SU-DHL-6 (cell line): ENCODE measurements around the gene BLMH.

ENCODE experiments used
- H2AFZ ChIP-seq: fragments of 200-600 bp; sonication (generic); 2 replicates; pipeline ENCODE4 v1.6.1; 2014; ENCODE audit warnings: low read depth, mild to moderate bottlenecking, moderate library complexity, mixed read lengths, antibody characterized with exemption, low read length; ENCODE audit not compliant: severe bottlenecking
- H3F3A ChIP-seq: fragments of 200-600 bp; shearing (Covaris generic); 2 replicates; pipeline ENCODE4 v1.6.0; 2016; ENCODE audit warnings: antibody characterized with exemption, mild to moderate bottlenecking; ENCODE audit not compliant: insufficient read depth
- H3K27ac ChIP-seq: fragments of 200-600 bp; sonication (generic); 2 replicates; pipeline ENCODE4 v1.5.1; 2016; ENCODE audit warnings: low read depth, mild to moderate bottlenecking, low read length, moderate library complexity, mixed read lengths
- H3K27me3 ChIP-seq: fragments of 200-600 bp; sonication (generic), shearing (Covaris generic); 2 replicates; pipeline ENCODE4 v1.6.0; 2014; ENCODE audit warnings: mild to moderate bottlenecking, low read length
- H3K36me3 ChIP-seq: fragments of 200-600 bp; sonication (generic); 2 replicates; pipeline ENCODE4 v1.6.1; 2014; ENCODE audit warnings: mild to moderate bottlenecking, low read length, mixed read lengths
- H3K4me2 ChIP-seq: fragments of 300-600, 200-600 bp; shearing (Covaris generic), sonication (generic); 2 replicates; pipeline ENCODE4 v1.6.0; 2014; ENCODE audit warnings: low read length, low read depth, mild to moderate bottlenecking; ENCODE audit not compliant: poor library complexity, severe bottlenecking
- H3K4me3 ChIP-seq: fragments of 200-600 bp; sonication (generic); 2 replicates; pipeline ENCODE4 v1.5.1; 2014; ENCODE audit warnings: antibody characterized with exemption, low read length, mild to moderate bottlenecking, mixed read lengths; ENCODE audit not compliant: insufficient read depth, poor library complexity, severe bottlenecking
- H3K79me2 ChIP-seq: fragments of 200-600 bp; sonication (generic); 2 replicates; pipeline ENCODE4 v1.6.1; 2014; ENCODE audit warnings: mild to moderate bottlenecking, low read length, moderate library complexity; ENCODE audit not compliant: insufficient read depth
- H3K9ac ChIP-seq: fragments of 200-600 bp; sonication (generic); 2 replicates; pipeline ENCODE4 v1.7.0; 2014; ENCODE audit warnings: mild to moderate bottlenecking, low read length
- H3K9me2 ChIP-seq: fragments of 200-600 bp; sonication (generic); replicated peaks from 2 replicates; pipeline ENCODE4 v1.6.1; 2014; ENCODE audit warnings: low read length; ENCODE audit not compliant: insufficient read depth
- H3K9me3 ChIP-seq: fragments of 200-600 bp; sonication (generic); 2 replicates; pipeline ENCODE4 v1.6.1; 2014; ENCODE audit warnings: low read length, mixed read lengths; ENCODE audit not compliant: insufficient read depth
- H4K20me1 ChIP-seq: fragments of 200-600 bp; sonication (generic); 2 replicates; pipeline ENCODE4 v1.6.1; 2014; ENCODE audit warnings: low read depth, mild to moderate bottlenecking, antibody characterized with exemption, low read length, moderate library complexity, mixed read lengths
- CTCF ChIP-seq: fragments of 200-600 bp; sonication (generic); IDR thresholded peaks from one replicate; pipeline ENCODE4 v1.5.1; 2017; ENCODE audit warnings: antibody characterized with exemption, mild to moderate bottlenecking, low read length, moderate library complexity; ENCODE audit not compliant: insufficient read depth, poor library complexity, severe bottlenecking
- EZH2phosphoT487 ChIP-seq: fragments of 200-600 bp; sonication (generic), shearing (Covaris generic); conservative IDR thresholded peaks from 2 replicates; pipeline ENCODE4 v1.6.1; 2018; ENCODE audit warnings: mild to moderate bottlenecking, antibody characterized with exemption, low read length, moderate library complexity, mixed read lengths

The BLMH gene

DNA sequence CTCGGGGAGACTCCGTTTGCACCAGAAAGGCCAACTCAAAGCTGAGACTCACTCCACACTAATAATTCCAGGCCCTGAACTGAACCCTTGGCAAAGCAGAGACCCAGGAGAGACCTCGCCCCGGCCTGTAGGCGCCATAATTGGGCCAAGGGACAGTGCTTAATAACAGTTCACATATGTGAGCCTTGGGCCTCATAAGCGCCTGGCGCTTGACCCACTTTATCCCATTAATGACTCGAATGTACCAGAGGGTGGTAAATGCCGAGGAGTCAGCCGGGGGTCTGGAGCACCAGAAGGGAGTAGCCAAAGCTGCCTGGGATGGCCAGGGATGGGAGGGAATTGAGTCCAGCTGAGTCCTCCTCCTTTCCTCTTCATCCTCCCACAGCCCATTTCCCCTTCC is 80.8 kb downstream of the BLMH start:
- Histone ChIP-seq H3F3A (no peaks in the 10 kb centered on the region), H3K4me3 (no peak overlapping the region), H3K79me2 (no peaks in the 10 kb centered on the region), H3K27me3 (no peaks in the 10 kb centered on the region), H2AFZ (no peak overlapping the region), H3K9me3 (no peaks in the 10 kb centered on the region), H4K20me1 (no peaks in the 10 kb centered on the region), H3K9me2 (no peaks in the 10 kb centered on the region), H3K27ac (no peak overlapping the region), H3K4me2 (no peak overlapping the region), H3K9ac (no peak overlapping the region), H3K36me3 (no peaks in the 10 kb centered on the region)
- TF ChIP-seq CTCF (no peak), EZH2phosphoT487 (no peak)

- no peaks in the 10 kb centered on the region for H3K9me2 ChIP-seq
- no peaks in the 10 kb centered on the region for H3K27me3 ChIP-seq
- no peak overlapping the region for H2AFZ ChIP-seq
- no peaks in the 10 kb centered on the region for H3K9me3 ChIP-seq
- no peaks in the 10 kb centered on the region for H3K79me2 ChIP-seq
- H3K9ac ChIP-seq: no peak overlapping the region
- TF ChIP-seq CTCF (no peak), EZH2phosphoT487 (no peak)
- H3K36me3 ChIP-seq: no peaks in the 10 kb centered on the region
- no peaks in the 10 kb centered on the region for H4K20me1 ChIP-seq
- no peak overlapping the region for H3K4me3 ChIP-seq
- H3K27ac ChIP-seq: no peak overlapping the region
- no peaks in the 10 kb centered on the region for H3F3A ChIP-seq
- H3K4me2 ChIP-seq: no peak overlapping the region
These were observed 81.4 kb downstream of the BLMH start for GRCh38 chr17:30210366-30210765.

GRCh38 chr17:30209930-30210329 is 81.8 kb downstream of the BLMH start:
- TF ChIP-seq CTCF (no peak), EZH2phosphoT487 (no peak)
- no peaks in the 10 kb centered on the region for H3K36me3 ChIP-seq
- H3K4me3 ChIP-seq: no peak overlapping the region
- H3K9ac ChIP-seq: no peak overlapping the region
- no peaks in the 10 kb centered on the region for H3K79me2 ChIP-seq
- H3K4me2 ChIP-seq: no peak overlapping the region
- no peaks in the 10 kb centered on the region for H4K20me1 ChIP-seq
- H3K9me3 ChIP-seq: no peaks in the 10 kb centered on the region
- H3K27me3 ChIP-seq: no peaks in the 10 kb centered on the region
- H2AFZ ChIP-seq: no peak overlapping the region
- no peaks in the 10 kb centered on the region for H3K9me2 ChIP-seq
- no peak overlapping the region for H3K27ac ChIP-seq
- H3F3A ChIP-seq: no peaks in the 10 kb centered on the region

DNA sequence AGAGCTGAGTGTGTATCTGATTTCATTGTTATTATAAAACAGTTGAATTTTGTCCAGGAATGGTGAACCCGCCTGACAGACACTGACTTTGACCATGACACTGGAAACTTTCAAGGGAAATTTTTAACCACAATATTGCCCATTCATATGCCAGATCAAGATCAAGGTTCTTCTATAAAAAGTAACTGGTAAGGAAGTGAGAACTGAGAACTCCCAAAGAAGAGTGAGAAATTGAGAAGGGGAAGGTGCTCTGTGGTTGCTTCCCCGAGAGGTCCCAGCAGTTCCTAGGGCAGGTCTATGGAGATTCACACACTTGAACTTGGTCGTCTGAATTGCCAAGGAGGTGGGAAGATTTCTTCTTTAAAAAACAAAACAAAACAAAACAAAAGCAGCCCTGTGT is 83.5 kb downstream of the BLMH start:
- Histone ChIP-seq H3K4me2 (no peak overlapping the region), H3F3A (no peaks in the 10 kb centered on the region), H3K27me3 (no peaks in the 10 kb centered on the region), H3K9me2 (no peaks in the 10 kb centered on the region), H3K79me2 (no peaks in the 10 kb centered on the region), H3K9me3 (no peaks in the 10 kb centered on the region), H2AFZ (no peak overlapping the region), H4K20me1 (no peaks in the 10 kb centered on the region), H3K36me3 (no peaks in the 10 kb centered on the region), H3K4me3 (no peak overlapping the region), H3K27ac (no peak overlapping the region), H3K9ac (no peak overlapping the region)
- TF ChIP-seq CTCF (no peak), EZH2phosphoT487 (no peak)
